Erythroblast (primary cell): ENCODE data around the gene RET.

Experiments
- GATA1 ChIP-seq: IDR thresholded peaks from 2 replicates; pipeline ENCODE4 v1.6.1; 2011; ENCODE audit warnings: low read depth, mild to moderate bottlenecking, control low read depth, low read length, moderate library complexity
- POLR2A ChIP-seq: IDR thresholded peaks from 2 replicates; pipeline ENCODE4 v1.6.1; 2011; ENCODE audit warnings: mild to moderate bottlenecking, low read length

DNA sequence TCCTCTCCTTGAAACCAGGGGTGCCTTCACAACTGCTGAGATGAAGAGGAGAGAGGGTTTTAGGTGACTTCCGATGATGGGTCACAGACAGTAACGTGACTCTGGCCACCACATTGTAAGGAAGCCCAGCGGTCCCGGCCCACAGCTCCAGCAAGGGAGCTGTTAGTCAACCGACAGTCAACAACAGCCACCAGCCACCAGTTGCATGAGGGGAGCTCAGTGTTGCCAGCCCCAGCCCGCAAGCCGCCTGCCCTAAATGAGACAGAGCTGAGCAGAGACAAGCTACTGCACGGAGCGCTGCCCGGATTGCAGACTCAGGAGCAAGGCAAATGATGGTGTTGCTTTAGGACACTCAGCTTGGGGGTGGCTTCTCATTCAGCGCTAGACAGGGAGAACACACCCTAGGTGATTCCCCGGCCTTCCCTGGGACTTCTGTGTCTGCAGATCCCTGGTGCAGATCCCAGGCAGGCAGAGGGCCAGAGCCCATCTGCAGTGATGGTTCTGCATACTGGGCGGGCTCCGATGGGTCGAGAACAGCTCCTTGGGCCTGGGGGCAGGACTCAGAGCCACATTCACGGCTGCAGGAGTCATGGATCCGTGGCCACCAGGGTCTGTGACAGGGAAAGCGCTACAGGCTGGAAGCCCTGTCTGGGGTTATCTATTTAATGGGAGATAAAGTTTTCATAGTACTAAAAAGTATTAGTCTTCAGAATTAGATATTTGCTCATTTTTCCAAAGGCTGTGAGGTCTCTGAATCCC, 14.3 kb upstream of the RET start:
- TF ChIP-seq POLR2A: no peak
- no peak for TF ChIP-seq GATA1
